GM06990 (cell line): ENCODE measurements around the gene ANKRD11.
A peak's percentile ranks its signal among the peaks of the same experiment; 100 is the strongest.

ENCODE experiments used
- DNase-seq: peaks from one replicate; pipeline ENCODE4 v3.0.0-alpha.2; 2011; ENCODE audit not compliant: insufficient read length; ENCODE audit errors: extremely low read depth
- H3K27me3 ChIP-seq: replicated peaks from 2 replicates; pipeline ENCODE4 v1.6.0; 2011; ENCODE audit warnings: low read length; ENCODE audit not compliant: control insufficient read depth, insufficient read depth
- H3K36me3 ChIP-seq: 2 replicates; pipeline ENCODE4 v1.5.1; 2011; ENCODE audit warnings: low read length; ENCODE audit not compliant: control insufficient read depth, insufficient read depth
- H3K4me3 ChIP-seq: replicated peaks from 2 replicates; pipeline ENCODE4 v1.5.1; 2011; ENCODE audit warnings: low read depth, mild to moderate bottlenecking, control low read depth, low read length
- CTCF ChIP-seq: IDR thresholded peaks from 2 replicates; pipeline ENCODE4 v1.5.1; 2011; ENCODE audit warnings: low read length, control low read depth, mild to moderate bottlenecking, inconsistent platforms; ENCODE audit not compliant: insufficient read depth, poor library complexity, severe bottlenecking

Gene ANKRD11

GRCh38 chr16:89360760-89361435 lies 129.5 kb downstream of the ANKRD11 start:
- Histone ChIP-seq H3K27me3 (no peaks in the 10 kb centered on the region), H3K4me3 (peak overlapping the region; percentile 2), H3K36me3 (peaks cover 5% of the 10 kb centered on the region)
- TF ChIP-seq CTCF: no peak
- DNase-seq: peak; percentile 79

- Histone ChIP-seq H3K4me3 (no peak overlapping the region), H3K27me3 (no peaks in the 10 kb centered on the region), H3K36me3 (peaks cover 8% of the 10 kb centered on the region)
- TF ChIP-seq CTCF: no peak
- DNase-seq: no peak
These were observed 130.9 kb downstream of the ANKRD11 start for GRCh38 chr16:89359264-89360147.

- peaks cover 8% of the 10 kb centered on the region for H3K36me3 ChIP-seq
- H3K27me3 ChIP-seq: no peaks in the 10 kb centered on the region
- no peak for TF ChIP-seq CTCF
- no peak for DNase-seq
- no peak overlapping the region for H3K4me3 ChIP-seq
These were observed 132.0 kb downstream of the ANKRD11 start for GRCh38 chr16:89358030-89359005.

- peak; percentile 9 for TF ChIP-seq CTCF
- Histone ChIP-seq H3K4me3 (no peak overlapping the region), H3K36me3 (peaks cover 11% of the 10 kb centered on the region), H3K27me3 (no peaks in the 10 kb centered on the region)
- DNase-seq: no peak
These were observed 133.1 kb downstream of the ANKRD11 start for GRCh38 chr16:89357055-89357816.

GRCh38 chr16:89355686-89356085 lies 134.7 kb downstream of the ANKRD11 start:
- DNase-seq: no peak
- Histone ChIP-seq H3K36me3 (peaks cover 14% of the 10 kb centered on the region), H3K27me3 (no peaks in the 10 kb centered on the region), H3K4me3 (no peak overlapping the region)
- TF ChIP-seq CTCF: no peak
